Measurements from ENCODE around the gene POLR3K. TPM values are rescaled to one million over a fixed set of nuclear protein-coding genes. Genes with fewer than 3 reads are reported as not detected.

POLR3K gene
- total RNA-seq, 1 experiment from 2014 or later, result 22.7 TPM

DNA sequence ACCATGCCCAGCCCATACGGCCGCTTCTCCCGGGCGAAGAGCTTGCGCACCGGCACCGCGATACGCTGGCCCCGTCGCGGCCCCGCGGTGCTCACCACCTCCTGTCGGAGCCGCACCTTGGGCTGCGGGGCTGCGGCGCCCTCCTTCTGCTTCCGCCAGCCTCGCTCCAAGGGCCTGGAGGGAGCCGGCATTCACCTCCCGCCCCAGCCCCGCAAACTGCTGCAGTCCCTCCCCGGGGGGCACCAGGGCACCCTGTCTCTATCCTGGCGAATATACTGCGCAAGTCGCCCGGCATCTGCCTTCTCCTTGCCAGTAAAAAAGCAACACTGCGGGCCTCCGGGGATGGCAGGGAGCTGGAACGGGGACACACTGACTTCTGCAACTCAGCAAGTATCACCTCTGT lies 8.5 kb upstream of the POLR3K start:
- RAD21 ChIA-PET (ENCODE audit: low non-redundant PET in 1 of 2, low total read pairs in 2 of 2, uncharacterized antibody in 2 of 2, unreplicated experiment in 2 of 2), result no interaction called here
- intact Hi-C loops (cut with micrococcal nuclease), result no loop called here
- no peaks in the 10 kb centered on the region; a peak in 1 of 4 replicates for H3K36me3 ChIP-seq (ENCODE audit: control insufficient read depth in 1 of 2, insufficient read depth in 2 of 2, low read length in 2 of 2)
- POLR2A ChIA-PET, result no interaction called here
- no peaks in the 10 kb centered on the region for H3K9me3 ChIP-seq (ENCODE audit: control insufficient read depth in 1 of 2, insufficient read depth in 1 of 2, low read depth in 1 of 2, low read length in 2 of 2)
- no peak for TF ChIP-seq POLR2AphosphoS5 (IDR thresholded peaks at IDR 0.05; ENCODE audit: low read depth, low read length)
- no peak for TF ChIP-seq CEBPB (IDR thresholded peaks at IDR 0.05; ENCODE audit: low read depth)
- TF ChIP-seq FOSL1 (IDR thresholded peaks at IDR 0.05; ENCODE audit: low read depth), result no peak
- no peak for TF ChIP-seq SP1 (IDR thresholded peaks at IDR 0.05; ENCODE audit: low read depth)
- no peak for TF ChIP-seq ZFX (IDR thresholded peaks at IDR 0.05)
- no peak for TF ChIP-seq ZNF274 (IDR thresholded peaks at IDR 0.05; ENCODE audit: low read depth, low read length)
- TF ChIP-seq, protein P1, sequence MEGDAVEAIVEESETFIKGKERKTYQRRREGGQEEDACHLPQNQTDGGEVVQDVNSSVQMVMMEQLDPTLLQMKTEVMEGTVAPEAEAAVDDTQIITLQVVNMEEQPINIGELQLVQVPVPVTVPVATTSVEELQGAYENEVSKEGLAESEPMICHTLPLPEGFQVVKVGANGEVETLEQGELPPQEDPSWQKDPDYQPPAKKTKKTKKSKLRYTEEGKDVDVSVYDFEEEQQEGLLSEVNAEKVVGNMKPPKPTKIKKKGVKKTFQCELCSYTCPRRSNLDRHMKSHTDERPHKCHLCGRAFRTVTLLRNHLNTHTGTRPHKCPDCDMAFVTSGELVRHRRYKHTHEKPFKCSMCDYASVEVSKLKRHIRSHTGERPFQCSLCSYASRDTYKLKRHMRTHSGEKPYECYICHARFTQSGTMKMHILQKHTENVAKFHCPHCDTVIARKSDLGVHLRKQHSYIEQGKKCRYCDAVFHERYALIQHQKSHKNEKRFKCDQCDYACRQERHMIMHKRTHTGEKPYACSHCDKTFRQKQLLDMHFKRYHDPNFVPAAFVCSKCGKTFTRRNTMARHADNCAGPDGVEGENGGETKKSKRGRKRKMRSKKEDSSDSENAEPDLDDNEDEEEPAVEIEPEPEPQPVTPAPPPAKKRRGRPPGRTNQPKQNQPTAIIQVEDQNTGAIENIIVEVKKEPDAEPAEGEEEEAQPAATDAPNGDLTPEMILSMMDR (IDR thresholded peaks at IDR 0.05 in 2 of 3, conservative IDR thresholded peaks at IDR 0.05 in 1 of 3; ENCODE audit: borderline replicate concordance in 1 of 3, insufficient read depth in 1 of 3, low read depth in 2 of 3, low read length in 2 of 3), result no peak
- TF ChIP-seq EZH2phosphoT487 (IDR thresholded peaks at IDR 0.05; ENCODE audit: borderline replicate concordance), result no peak
- TF ChIP-seq, protein P2, sequence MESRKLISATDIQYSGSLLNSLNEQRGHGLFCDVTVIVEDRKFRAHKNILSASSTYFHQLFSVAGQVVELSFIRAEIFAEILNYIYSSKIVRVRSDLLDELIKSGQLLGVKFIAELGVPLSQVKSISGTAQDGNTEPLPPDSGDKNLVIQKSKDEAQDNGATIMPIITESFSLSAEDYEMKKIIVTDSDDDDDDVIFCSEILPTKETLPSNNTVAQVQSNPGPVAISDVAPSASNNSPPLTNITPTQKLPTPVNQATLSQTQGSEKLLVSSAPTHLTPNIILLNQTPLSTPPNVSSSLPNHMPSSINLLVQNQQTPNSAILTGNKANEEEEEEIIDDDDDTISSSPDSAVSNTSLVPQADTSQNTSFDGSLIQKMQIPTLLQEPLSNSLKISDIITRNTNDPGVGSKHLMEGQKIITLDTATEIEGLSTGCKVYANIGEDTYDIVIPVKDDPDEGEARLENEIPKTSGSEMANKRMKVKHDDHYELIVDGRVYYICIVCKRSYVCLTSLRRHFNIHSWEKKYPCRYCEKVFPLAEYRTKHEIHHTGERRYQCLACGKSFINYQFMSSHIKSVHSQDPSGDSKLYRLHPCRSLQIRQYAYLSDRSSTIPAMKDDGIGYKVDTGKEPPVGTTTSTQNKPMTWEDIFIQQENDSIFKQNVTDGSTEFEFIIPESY (IDR thresholded peaks at IDR 0.05; ENCODE audit: extremely low read depth, insufficient replicate concordance, low read length), result no peak
- TF ChIP-seq EZH2 (IDR thresholded peaks at IDR 0.05), result no peak
- TF ChIP-seq SIN3A (IDR thresholded peaks at IDR 0.05; ENCODE audit: low read depth), result no peak
- no peak for TF ChIP-seq RAD21 (IDR thresholded peaks at IDR 0.05; ENCODE audit: low read depth)
- DNase-seq (ENCODE audit: low read depth, low spot score) (no peak), ATAC-seq (no peak)
- H3K4me1 ChIP-seq (ENCODE audit: control insufficient read depth in 1 of 2, insufficient read depth in 2 of 2, low read length in 2 of 2), result peaks cover 0 to 3% of the 10 kb centered on the region in 2 experiments; a peak in 1 of 4 replicates
- no peaks in the 10 kb centered on the region for H4K20me1 ChIP-seq (ENCODE audit: insufficient read depth)
- no peak overlapping the region for H3K4me3 ChIP-seq (replicated peaks in 1 of 2; ENCODE audit: low read depth in 1 of 2, low read length in 2 of 2)
- no peaks in the 10 kb centered on the region for H3K79me2 ChIP-seq (ENCODE audit: insufficient read depth, low read length)
- H3K9ac ChIP-seq (ENCODE audit: low read length), result no peak overlapping the region
- H2AFZ ChIP-seq (ENCODE audit: low read depth, low read length, poor library complexity, severe bottlenecking), result no peak overlapping the region
- CTCF ChIA-PET, result no interaction called here
- H3K9me2 ChIP-seq (ENCODE audit: insufficient read depth), result no peaks in the 10 kb centered on the region
- no peaks in the 10 kb centered on the region for H3K27me3 ChIP-seq (ENCODE audit: insufficient read depth, low read length)
- no peak overlapping the region for H3K4me2 ChIP-seq (ENCODE audit: low read length)
- no TSS peak for BruUV-seq (replicated peaks)
- no peak overlapping the region for H3K27ac ChIP-seq (ENCODE audit: low read depth, low read length)
